GM12872 (cell line): ENCODE measurements around the gene EPAS1.

Experiments used
- CTCF ChIP-seq: IDR thresholded peaks from 3 replicates; pipeline ENCODE4 v1.5.1; 2011; ENCODE audit warnings: low read depth, mild to moderate bottlenecking, low read length, moderate library complexity; ENCODE audit not compliant: insufficient read depth

EPAS1 gene

GRCh38 chr2:46393865-46394264 is 96.7 kb downstream of the EPAS1 start:
- no peak for TF ChIP-seq CTCF

- no peak for TF ChIP-seq CTCF
Measured at GRCh38 chr2:46394649-46395510, 97.7 kb downstream of the EPAS1 start.

DNA sequence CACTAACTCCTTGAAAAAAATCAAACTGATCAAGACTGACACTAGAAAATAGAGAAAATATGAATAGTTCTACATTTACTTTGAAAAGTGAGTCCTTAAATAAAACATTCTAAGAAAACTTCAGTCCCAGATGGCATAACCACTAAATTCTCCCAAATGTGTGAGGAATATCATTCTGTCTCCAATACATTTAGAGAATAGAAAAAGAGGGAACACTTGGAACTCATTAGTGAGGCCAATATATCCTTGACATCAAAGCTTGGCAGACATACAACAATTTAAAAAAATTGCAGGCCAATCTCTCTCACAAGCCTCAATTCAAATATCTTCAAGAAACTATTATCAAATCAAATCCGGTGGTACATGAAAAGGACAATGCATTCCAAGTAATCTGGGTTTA is 102.8 kb downstream of the EPAS1 start:
- no peak for TF ChIP-seq CTCF

- TF ChIP-seq CTCF: no peak
Measured at GRCh38 chr2:46402874-46403273, 105.7 kb downstream of the EPAS1 start.

GRCh38 chr2:46404181-46404759 is 107.1 kb downstream of the EPAS1 start:
- no peak for TF ChIP-seq CTCF

GRCh38 chr2:46407852-46408455 is 110.7 kb downstream of the EPAS1 start:
- no peak for TF ChIP-seq CTCF

GRCh38 chr2:46409756-46410155 is 112.5 kb downstream of the EPAS1 start:
- no peak for TF ChIP-seq CTCF
